GM19035 (cell line): Measurements from ENCODE around the gene OR11H12.
"Not testable (repeated sequence)": the region's sequence is repeated elsewhere in the genome, so short reads cannot be mapped to it uniquely, and the experiment has no call there.

Experiments used
- ATAC-seq: cut with Tn5 transposase; IDR thresholded peaks from one replicate; pipeline ENCODE4 v1.9.1; 2021; ENCODE audit not compliant: unreplicated experiment

The OR11H12 gene, protein sequence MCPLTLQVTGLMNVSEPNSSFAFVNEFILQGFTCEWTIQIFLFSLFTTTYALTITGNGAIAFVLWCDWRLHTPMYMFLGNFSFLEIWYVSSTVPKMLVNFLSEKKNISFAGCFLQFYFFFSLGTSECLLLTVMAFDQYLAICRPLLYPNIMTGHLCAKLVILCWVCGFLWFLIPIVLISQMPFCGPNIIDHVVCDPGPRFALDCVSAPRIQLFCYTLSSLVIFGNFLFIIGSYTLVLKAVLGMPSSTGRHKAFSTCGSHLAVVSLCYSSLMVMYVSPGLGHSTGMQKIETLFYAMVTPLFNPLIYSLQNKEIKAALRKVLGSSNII

DNA sequence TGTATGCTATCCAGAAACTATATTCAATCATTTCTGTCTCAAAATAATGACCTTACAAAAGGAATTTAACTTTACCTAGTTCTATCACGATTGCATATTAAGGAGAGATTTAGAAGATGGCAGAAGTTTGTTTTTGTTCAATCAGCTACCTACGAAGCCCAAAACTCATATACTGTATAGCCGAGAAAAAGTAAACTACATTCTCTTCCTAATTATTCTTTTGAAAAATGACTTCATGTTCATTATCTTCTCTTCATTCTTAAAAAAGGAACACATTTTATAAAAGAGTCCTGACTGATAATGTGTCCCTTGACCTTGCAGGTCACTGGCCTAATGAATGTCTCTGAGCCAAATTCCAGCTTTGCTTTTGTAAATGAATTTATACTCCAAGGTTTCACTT is at the start of gene OR11H12:
Gene OR11H12 (plus strand): TSS at position 301 of the 400 bp plus-strand sequence. CDS start 0 bp downstream, at position 301.
- not testable (repeated sequence) for ATAC-seq

DNA sequence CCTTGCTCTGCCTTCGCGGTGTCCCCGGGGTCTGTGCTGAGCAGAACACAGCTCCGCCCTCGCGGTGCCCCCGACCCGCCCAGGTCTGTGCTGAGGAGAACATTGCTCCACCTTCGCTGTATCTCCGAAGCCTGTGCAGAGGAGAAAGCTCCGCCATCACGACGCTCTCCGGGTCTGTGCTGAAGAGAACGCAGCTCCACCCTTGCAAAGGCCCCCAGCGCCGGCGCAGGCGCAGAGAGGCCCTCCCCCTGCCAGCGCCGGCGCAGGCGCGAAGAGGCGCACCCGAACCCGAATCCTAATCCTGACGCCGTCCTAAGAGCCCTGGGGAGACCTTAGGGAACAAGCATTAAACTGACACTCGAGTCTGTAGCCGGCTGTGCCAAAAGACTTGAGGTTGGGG is 18.0 kb upstream of the OR11H12 start:
- ATAC-seq: not testable (repeated sequence)

DNA sequence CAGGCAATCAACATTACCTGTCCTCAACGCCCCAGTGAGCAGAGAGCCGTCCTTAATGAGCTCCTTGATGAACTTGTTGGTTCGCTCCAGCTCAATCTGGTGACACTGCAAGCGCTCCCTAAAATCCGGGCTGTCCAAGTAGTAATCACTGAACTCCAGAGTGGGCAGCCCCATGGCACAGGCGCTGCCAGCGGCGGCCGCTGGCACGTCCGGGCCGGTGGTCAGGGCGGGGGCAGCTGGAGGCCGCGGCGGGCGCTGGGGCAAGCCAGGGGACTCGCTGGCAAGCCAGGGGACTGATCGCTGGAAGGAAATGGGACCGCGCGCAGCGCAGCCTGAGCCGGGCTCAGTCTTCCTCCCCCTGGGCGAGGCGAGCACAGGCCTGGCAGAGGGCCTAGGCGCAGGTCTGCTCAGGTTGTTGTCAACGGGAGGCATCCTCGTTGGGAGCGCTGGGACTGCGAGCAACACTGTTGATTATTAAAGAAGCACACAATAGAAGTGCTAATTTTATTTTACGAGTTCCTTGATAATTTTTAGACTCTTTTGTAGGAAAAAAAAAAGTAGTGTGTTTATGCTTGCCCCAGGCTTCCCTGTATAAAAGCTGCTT is 25.8 kb downstream of the OR11H12 start:
- ATAC-seq: not testable (repeated sequence)

DNA sequence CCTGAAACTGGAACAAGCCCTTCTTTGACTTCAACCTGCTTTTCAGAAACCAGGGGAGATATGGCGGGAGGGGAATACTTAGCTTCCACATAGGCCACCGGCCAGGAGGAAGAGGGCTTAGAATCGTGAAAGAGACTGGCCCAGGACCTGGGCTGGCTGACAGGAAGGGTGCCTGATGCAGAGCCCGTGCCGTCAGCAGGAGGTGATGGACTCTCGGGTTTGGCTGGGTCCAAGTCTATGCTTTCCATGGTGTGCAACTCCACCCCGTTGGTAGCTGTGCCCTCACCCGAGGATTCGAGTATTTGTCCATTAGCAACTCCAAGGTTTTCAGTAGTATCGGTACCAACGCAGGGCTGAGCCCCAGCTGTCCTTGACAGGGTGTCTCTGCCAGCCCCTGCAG is 35.1 kb downstream of the OR11H12 start:
- ATAC-seq: not testable (repeated sequence)

DNA sequence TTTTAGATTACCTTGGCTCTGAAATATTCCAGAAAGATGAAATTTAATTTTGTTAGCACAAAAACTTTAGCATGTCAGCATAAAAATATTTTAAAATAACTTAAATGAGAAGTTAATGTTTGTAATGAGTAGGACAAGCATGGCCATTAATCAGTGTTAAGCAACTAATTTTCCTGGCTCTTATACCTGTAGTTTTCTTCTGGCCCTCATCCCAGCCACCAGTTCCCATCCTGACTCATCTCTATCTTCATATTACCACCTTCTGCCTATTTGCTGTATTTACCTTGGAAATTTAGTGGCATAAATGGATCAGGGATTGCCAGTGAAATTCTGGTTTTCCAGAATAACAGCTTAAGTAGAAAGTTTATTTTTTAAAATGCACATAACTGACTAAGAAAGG is 37.1 kb downstream of the OR11H12 start:
- ATAC-seq: not testable (repeated sequence)

DNA sequence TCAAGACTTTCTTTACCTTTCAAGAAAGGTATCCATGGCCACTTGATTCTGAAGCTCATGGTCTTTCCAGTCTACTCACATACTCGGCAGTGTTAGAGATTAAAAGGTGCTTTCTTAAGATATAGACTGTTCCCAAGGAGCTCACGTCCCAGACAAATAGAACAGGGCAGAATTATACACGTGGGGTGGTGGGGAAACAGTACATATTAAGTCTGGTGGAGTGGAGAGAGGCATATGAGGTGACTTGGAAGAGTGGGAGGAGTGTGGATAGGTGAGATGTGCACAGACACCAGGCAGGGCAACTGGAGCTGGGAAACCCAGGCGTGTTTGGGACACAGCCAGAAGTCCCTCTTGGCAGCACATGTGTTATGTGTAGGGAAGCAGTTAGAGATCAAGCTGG is 37.9 kb downstream of the OR11H12 start:
- not testable (repeated sequence) for ATAC-seq

DNA sequence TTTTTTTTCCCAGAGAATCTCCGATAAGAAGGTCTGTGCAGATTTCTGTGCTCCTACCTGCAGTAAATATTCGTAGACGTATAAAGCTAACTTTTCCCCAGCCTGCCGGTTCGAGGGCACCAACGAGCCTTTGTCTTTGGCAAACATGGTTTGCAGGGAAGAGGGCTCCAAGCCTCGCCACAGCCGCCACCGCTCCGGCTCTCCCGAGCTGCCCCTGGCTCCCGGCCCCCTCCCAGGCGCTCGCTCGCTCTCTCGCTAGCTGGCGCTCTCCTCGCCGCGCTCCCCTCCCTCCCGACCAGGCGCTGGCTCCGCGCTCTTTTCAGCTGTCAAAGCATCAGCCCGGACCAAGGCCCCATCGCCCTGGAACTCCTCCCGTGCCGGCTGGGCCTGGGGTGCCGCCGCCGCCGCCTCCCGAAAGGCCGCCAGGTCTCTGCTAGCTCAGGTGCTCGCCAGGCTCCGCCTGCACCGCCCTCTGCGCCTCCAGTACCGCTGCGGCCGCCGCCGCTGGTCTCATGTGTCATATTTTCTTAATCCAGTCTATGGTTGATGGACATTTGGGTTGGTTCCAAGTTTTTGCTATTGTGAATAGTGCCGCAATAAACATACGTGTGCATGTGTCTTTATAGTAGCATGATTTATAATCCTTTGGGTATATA is 45.3 kb downstream of the OR11H12 start:
- ATAC-seq: not testable (repeated sequence)
